HepG2 (cell line): Measurements from ENCODE around the gene FUZ. TPM values are rescaled to one million over a fixed set of nuclear protein-coding genes. Genes with fewer than 3 reads are reported as not detected.

Experiments
- ATAC-seq: fragments of 200-7000 bp; cut with Tn5 transposase; 3 replicates; pipeline ENCODE4 v1.9.1; 2020; ENCODE audit warnings: mild to moderate bottlenecking, moderate library complexity
- BruUV-seq: library from RNA; stranded (reverse); fragments of 400-500 nt; replicated peaks from 2 replicates; lab custom pipeline; 2021; lab: Mats Ljungman, UMichigan
- CTCF ChIA-PET: fragments of 300-600 bp; formaldehyde crosslinking; extraction: SDS; loops from one replicate; lab custom pipeline; 2021; ENCODE audit warnings: low total read pairs, inconsistent platforms, low intra/inter-chr PET ratio; lab: Yijun Ruan, JAX
- POLR2A ChIA-PET: fragments of 350-600 bp; sonication (Branson Sonifier 250); formaldehyde crosslinking; loops from one replicate; lab custom pipeline; 2020; ENCODE audit warnings: antibody characterized with exemption, inconsistent platforms; lab: Yijun Ruan, JAX
- DNase-seq: peaks from one replicate; pipeline ENCODE4 v3.0.0-alpha.2; 2015; ENCODE audit warnings: low spot score
- FAIRE-seq: peaks from 3 replicates; lab custom pipeline; 2011; peaks lifted over from hg19 to GRCh38; lab: Jason Lieb, UNC
- H2AFZ ChIP-seq: one replicate; pipeline ENCODE4 v1.6.1; 2011; ENCODE audit warnings: low read length, inconsistent platforms
- H3K27ac ChIP-seq: fragments of 300-600 bp; 3 replicates; pipeline ENCODE4 v1.8.0; 2011; ENCODE audit warnings: mixed run types, mild to moderate bottlenecking, mixed read lengths, low read length, inconsistent platforms; ENCODE audit not compliant: insufficient read depth; ENCODE audit errors: extremely low read length
- H3K27me3 ChIP-seq, 2 experiments: fragments of 200-600 bp in 1 of 2; 2 replicates in 1 of 2; 3 replicates in 1 of 2; pipeline versions ENCODE4 v1.6.0 to v1.8.0; 2011; ENCODE audit warnings: low read length in 2 of 2, mild to moderate bottlenecking in 2 of 2, moderate library complexity in 2 of 2, inconsistent platforms in 1 of 2; ENCODE audit not compliant: insufficient read depth in 2 of 2, control insufficient read depth in 1 of 2
- H3K36me3 ChIP-seq, 2 experiments: fragments of 200-600 bp in 1 of 2; replicated peaks in 1 of 2; 2 replicates in 1 of 2; 3 replicates in 1 of 2; pipeline versions ENCODE4 v1.5.1 to v1.8.0; 2011; ENCODE audit warnings: low read length in 2 of 2, inconsistent platforms in 1 of 2; ENCODE audit not compliant: insufficient read depth in 2 of 2, control insufficient read depth in 1 of 2
- H3K4me1 ChIP-seq: 2 replicates; pipeline ENCODE4 v1.5.1; 2012; ENCODE audit warnings: low read length, inconsistent platforms; ENCODE audit not compliant: insufficient read depth
- H3K4me2 ChIP-seq: 2 replicates; pipeline ENCODE4 v1.6.0; 2011; ENCODE audit warnings: low read depth, low read length, inconsistent platforms
- H3K4me3 ChIP-seq, 3 experiments: fragments of 200-600 bp in 1 of 3; sonication (generic), shearing (Covaris generic) in 1 of 3; replicated peaks in 1 of 3; 2 replicates each; pipeline ENCODE4 v1.5.1; 2011 to 2016; ENCODE audit warnings: low read length in 3 of 3, inconsistent platforms in 2 of 3, low read depth in 2 of 3, mild to moderate bottlenecking in 2 of 3, control low read depth in 1 of 3, mixed read lengths in 1 of 3; ENCODE audit not compliant: insufficient read depth in 1 of 3
- H3K79me2 ChIP-seq: one replicate; pipeline ENCODE4 v1.6.1; 2011; ENCODE audit warnings: low read length, inconsistent platforms; ENCODE audit not compliant: insufficient read depth
- H3K9ac ChIP-seq: 2 replicates; pipeline ENCODE4 v1.6.0; 2011; ENCODE audit warnings: mild to moderate bottlenecking, low read depth, low read length, inconsistent platforms; ENCODE audit not compliant: insufficient read depth
- H3K9me3 ChIP-seq: 2 replicates; pipeline ENCODE4 v1.5.1; 2012; ENCODE audit warnings: mild to moderate bottlenecking, low read length
- H4K20me1 ChIP-seq: 2 replicates; pipeline ENCODE4 v1.6.0; 2011; ENCODE audit warnings: inconsistent platforms, mild to moderate bottlenecking, low read length, moderate library complexity; ENCODE audit not compliant: insufficient read depth
- AGO1 ChIP-seq: fragments of 200-400 bp; formaldehyde crosslinking; IDR thresholded peaks from 2 replicates; pipeline ENCODE4 v1.6.1; 2017; ENCODE audit warnings: mild to moderate bottlenecking, low read depth, low read length, moderate library complexity; ENCODE audit not compliant: poor library complexity, severe bottlenecking
- AGO2 ChIP-seq: fragments of 200-400 bp; formaldehyde crosslinking; optimal IDR thresholded peaks from 2 replicates; pipeline ENCODE3; 2017; ENCODE audit warnings: mild to moderate bottlenecking, low read depth, low read length, moderate library complexity
- AHR ChIP-seq: IDR thresholded peaks from 2 replicates; pipeline ENCODE4 v1.6.1; 2018; ENCODE audit warnings: missing genetic modification reagents, missing compliant biosample characterization
- CBX2 ChIP-seq, 2 experiments: fragments of 200-600 bp in 1 of 2; sonication (generic); formaldehyde crosslinking in 1 of 2; IDR thresholded peaks; 2 replicates each; pipeline versions ENCODE4 v1.7.0 to v1.8.1; 2018 to 2022; ENCODE audit warnings: low read depth in 2 of 2, low read length in 1 of 2, mild to moderate bottlenecking in 1 of 2, missing genetic modification reagents in 1 of 2
- GTF3A ChIP-seq: sonication (generic); formaldehyde crosslinking; conservative IDR thresholded peaks from 2 replicates; pipeline ENCODE4 v1.4.0; 2020; ENCODE audit warnings: mild to moderate bottlenecking, missing genetic modification reagents
- MAFK ChIP-seq, 2 experiments: IDR thresholded peaks in 1 of 2; conservative IDR thresholded peaks in 1 of 2; 2 replicates each; pipeline ENCODE4 v1.6.1; 2011; ENCODE audit warnings: improper control_type of control experiment in 2 of 2, low read length in 2 of 2
- MAZ ChIP-seq, 2 experiments: sonication (generic) in 1 of 2; formaldehyde crosslinking in 1 of 2; IDR thresholded peaks; 2 replicates each; pipeline versions ENCODE4 v1.5.0 to v1.6.1; 2012 to 2020; ENCODE audit warnings: low read depth in 2 of 2, mild to moderate bottlenecking in 2 of 2, borderline replicate concordance in 1 of 2, improper control_type of control experiment in 1 of 2, low read length in 1 of 2, missing genetic modification reagents in 1 of 2, moderate library complexity in 1 of 2
- MEIS1 ChIP-seq: sonication (generic); formaldehyde crosslinking; IDR thresholded peaks from 2 replicates; pipeline ENCODE4 v1.9.0; 2021; ENCODE audit warnings: mild to moderate bottlenecking, missing genetic modification reagents, moderate library complexity, borderline replicate concordance
- POLR2A ChIP-seq, 2 experiments: IDR thresholded peaks; 2 replicates each; pipeline ENCODE4 v1.6.1; 2011; ENCODE audit warnings: low read depth in 2 of 2, low read length in 2 of 2, mild to moderate bottlenecking in 1 of 2, moderate library complexity in 1 of 2; ENCODE audit not compliant: insufficient read depth in 1 of 2
- POLR2G ChIP-seq: fragments of 200-400 bp; formaldehyde crosslinking; IDR thresholded peaks from 2 replicates; pipeline ENCODE4 v1.6.1; 2018; ENCODE audit warnings: mild to moderate bottlenecking, low read depth, low read length, moderate library complexity
- RBFOX2 ChIP-seq: fragments of 200-400 bp; formaldehyde crosslinking; IDR thresholded peaks from 2 replicates; pipeline ENCODE4 v1.6.1; 2017; ENCODE audit warnings: low read depth, mild to moderate bottlenecking, low read length
- RNF219 ChIP-seq: sonication (generic); formaldehyde crosslinking; IDR thresholded peaks from 2 replicates; pipeline ENCODE4 v1.5.0; 2020; ENCODE audit warnings: mild to moderate bottlenecking, missing genetic modification reagents
- SALL1 ChIP-seq: sonication (generic); formaldehyde crosslinking; IDR thresholded peaks from 2 replicates; pipeline ENCODE4 v1.8.0; 2022; ENCODE audit warnings: mild to moderate bottlenecking, missing genetic modification reagents
- SPEN ChIP-seq: sonication (generic); formaldehyde crosslinking; IDR thresholded peaks from 2 replicates; pipeline ENCODE4 v1.5.1; 2020; ENCODE audit warnings: low read depth, mild to moderate bottlenecking, missing genetic modification reagents
- SRSF1 ChIP-seq: fragments of 200-400 bp; formaldehyde crosslinking; optimal IDR thresholded peaks from 2 replicates; pipeline ENCODE3; 2017; ENCODE audit warnings: mild to moderate bottlenecking, low read depth, low read length, moderate library complexity
- TBP ChIP-seq: sonication (generic); formaldehyde crosslinking; IDR thresholded peaks from 2 replicates; pipeline ENCODE4 v1.5.0; 2020; ENCODE audit warnings: missing genetic modification reagents
- TGIF2 ChIP-seq: IDR thresholded peaks from 2 replicates; pipeline ENCODE4 v1.6.1; 2016; ENCODE audit warnings: control low read depth, missing compliant biosample characterization
- ZNF557 ChIP-seq: sonication (generic); formaldehyde crosslinking; IDR thresholded peaks from 2 replicates; pipeline ENCODE4 v1.4.0; 2020; ENCODE audit warnings: missing genetic modification reagents
- ZNF83 ChIP-seq: sonication (generic); formaldehyde crosslinking; IDR thresholded peaks from 2 replicates; pipeline ENCODE4 v1.4.0; 2020; ENCODE audit warnings: missing genetic modification reagents, mild to moderate bottlenecking, borderline replicate concordance
- ZXDC ChIP-seq: sonication (generic); formaldehyde crosslinking; IDR thresholded peaks from 2 replicates; pipeline ENCODE4 v1.5.0; 2020; ENCODE audit warnings: mild to moderate bottlenecking, missing genetic modification reagents
- WGBS: methylation state at CpG from one replicate; pipeline ENCODE4 v1.1.6; 2017; ENCODE audit warnings: low lambda C conversion rate; 5-methylcytosine and 5-hydroxymethylcytosine counted together
- in situ Hi-C: cut with HindIII; loops from 2 replicates; pipeline ENCODE4 v1.10.0; 2017; ENCODE audit warnings: low pct_unique_long_range_greater_than_20kb; ENCODE audit not compliant: extremely low pct_ligation_motif_present
- intact Hi-C: fragments of 100-400 bp; cut with micrococcal nuclease; formaldehyde crosslinking; loops from one replicate; pipeline ENCODE4 v1.10.0; 2022; ENCODE audit not compliant: unreplicated experiment
- polyA plus RNA-seq, 8 experiments: library from polyadenylated mRNA; depleted of rRNA in 3 of 8; stranded (reverse) in 7 of 8; unstranded in 1 of 8; fragments of >200 nt; fragmentation: Illumina TruSeq in 4 of 8; extraction: Trizol in 4 of 8; gene quantifications; 2 replicates each; pipeline versions ENCODE4 v1.2.1 to v1.2.3, GENCODE V29; 2011 to 2016; ENCODE audit warnings: low read depth in 4 of 8, missing spikeins in 1 of 8, mixed read lengths in 1 of 8; ENCODE audit not compliant: insufficient read depth in 1 of 8
- total RNA-seq, 5 experiments: library from RNA; depleted of rRNA; stranded (reverse); fragments of >200 nt; fragmentation: Illumina TruSeq; extraction: Trizol; gene quantifications; 2 replicates each; pipeline ENCODE4 v1.2.3, GENCODE V29; 2016; ENCODE audit warnings: low read depth in 1 of 5

FUZ gene
- total and polyA plus RNA-seq, 2 of the 13 experiments (the other 11 are each of a cell fraction or from before 2014, with no cell fraction given), result 0.08 TPM; not detected in 1

GRCh38 chr19:49859682-49860335 is 46.7 kb upstream of the FUZ start:
- no peak overlapping the region for H3K4me3 ChIP-seq
- POLR2A ChIA-PET, result interaction anchor here (1.8 kb wide), 1 partner anchor 10 kb away, joined by 6 read pairs; no protein-coding TSS in a partner anchor
- peaks cover 4% of the 10 kb centered on the region for H3K79me2 ChIP-seq
- no TSS peak for BruUV-seq
- in situ Hi-C loops (no loop called here), intact Hi-C loops (no loop called here)
- H3K4me1 ChIP-seq, result peaks cover 9% of the 10 kb centered on the region
- H3K27me3 ChIP-seq, result no peaks in the 10 kb centered on the region
- H3K36me3 ChIP-seq, result peaks cover 41 to 77% of the 10 kb centered on the region in 2 experiments
- H4K20me1 ChIP-seq, result peaks cover 1% of the 10 kb centered on the region
- H3K4me2 ChIP-seq, result no peak overlapping the region
- H3K9ac ChIP-seq, result no peak overlapping the region
- peak; percentile 1; the same call in 1 of the 3 replicates for ATAC-seq
- no peak overlapping the region for H2AFZ ChIP-seq
- DNase-seq, result no peak
- H3K27ac ChIP-seq, result no peak overlapping the region
- CTCF ChIA-PET, result no interaction called here
- FAIRE-seq, result no peak
- no peaks in the 10 kb centered on the region for H3K9me3 ChIP-seq
- WGBS, result 90% methylated on average over 5 of the region's 22 CpGs
- TF ChIP-seq TBP (CRISPR knock-in tag) (no peak), GTF3A (CRISPR knock-in tag) (no peak), TGIF2 (CRISPR knock-in tag) (no peak), RBFOX2 (peak; percentile 68), ZNF557 (CRISPR knock-in tag) (no peak), AGO2 (peak; percentile 49), CBX2 (IDR thresholded peaks at IDR 0.05; ENCODE audit: low read depth, low read length) (no peak), CBX2 (CRISPR knock-in tag; IDR thresholded peaks at IDR 0.05; ENCODE audit: low read depth) (no peak), SALL1 (CRISPR knock-in tag) (peak; percentile 11; the same call in 1 of the 2 replicates), RNF219 (CRISPR knock-in tag) (no peak), ZNF83 (CRISPR knock-in tag) (no peak), SRSF1 (no peak), MAZ (IDR thresholded peaks at IDR 0.05; ENCODE audit: borderline replicate concordance, low read depth, low read length) (no peak), MAZ (CRISPR knock-in tag; IDR thresholded peaks at IDR 0.05; ENCODE audit: low read depth) (no peak), MEIS1 (CRISPR knock-in tag) (no peak), POLR2A (IDR thresholded peaks at IDR 0.05; ENCODE audit: insufficient read depth in 1 of 2, low read depth in 2 of 2, low read length in 2 of 2) (peak in 1 of 2 experiments; percentile 55; a peak in 2 of 4 replicates), AGO1 (peak; percentile 56), MAFK (conservative IDR thresholded peaks at IDR 0.05 in 1 of 2, IDR thresholded peaks at IDR 0.05 in 1 of 2; ENCODE audit: low read length in 2 of 2) (no peak), SPEN (no peak), AHR (CRISPR knock-in tag) (no peak), ZXDC (no peak), POLR2G (peak; percentile 27; the same call in 1 of the 2 replicates)
